H4 (cell line): ENCODE results near the gene GJA1. TPM values are rescaled to one million over a fixed set of nuclear protein-coding genes. Genes with fewer than 3 reads are reported as not detected.
"Not testable (repeated sequence)": the region's sequence is repeated elsewhere in the genome, so short reads cannot be mapped to it uniquely, and the experiment has no call there.

Experiments used
- DNase-seq: peaks from one replicate; pipeline ENCODE4 v3.0.0-alpha.2; 2015; ENCODE audit warnings: low spot score
- total RNA-seq: library from RNA; depleted of rRNA; stranded (reverse); fragments of >200 nt; shearing (Covaris generic); gene quantifications from 2 replicates; pipeline ENCODE4 v1.2.3, GENCODE V29; 2014

GJA1 gene
- total RNA-seq, 1 experiment from 2014 or later: 79.5 TPM

GRCh38 chr6:121436960-121437850 lies 1.8 kb downstream of the GJA1 start:
- DNase-seq: peak; percentile 6

- no peak for DNase-seq
Observed at GRCh38 chr6:121437851-121438651, 2.6 kb downstream of the GJA1 start.

GRCh38 chr6:121438869-121439268 lies 3.4 kb downstream of the GJA1 start:
- DNase-seq: no peak

GRCh38 chr6:121439475-121439874 lies 4.0 kb downstream of the GJA1 start:
- DNase-seq: no peak

- no peak for DNase-seq
Observed at GRCh38 chr6:121439926-121440325, 4.5 kb downstream of the GJA1 start.

GRCh38 chr6:121441477-121441876 lies 6.0 kb downstream of the GJA1 start:
- DNase-seq: no peak

- no peak for DNase-seq
Observed at GRCh38 chr6:121442576-121442975, 7.1 kb downstream of the GJA1 start.

GRCh38 chr6:121443971-121444541 lies 8.6 kb downstream of the GJA1 start:
- DNase-seq: no peak

- DNase-seq: not testable (repeated sequence)
Observed at GRCh38 chr6:121446705-121447104, 11.3 kb downstream of the GJA1 start.

- not testable (repeated sequence) for DNase-seq
Observed at GRCh38 chr6:121447746-121448145, 12.3 kb downstream of the GJA1 start.

- DNase-seq: not testable (repeated sequence)
Observed at GRCh38 chr6:121448528-121448927, 13.1 kb downstream of the GJA1 start.

GRCh38 chr6:121449331-121449730 lies 13.9 kb downstream of the GJA1 start:
- no peak for DNase-seq

- DNase-seq: no peak
Observed at GRCh38 chr6:121450242-121450641, 14.8 kb downstream of the GJA1 start.

- no peak for DNase-seq
Observed at GRCh38 chr6:121451250-121451649, 15.8 kb downstream of the GJA1 start.

GRCh38 chr6:121453191-121453590 lies 17.7 kb downstream of the GJA1 start:
- no peak for DNase-seq

- DNase-seq: no peak
Observed at GRCh38 chr6:121460170-121460569, 24.7 kb downstream of the GJA1 start.

- DNase-seq: no peak
Observed at GRCh38 chr6:121463087-121463486, 27.6 kb downstream of the GJA1 start.

GRCh38 chr6:121465101-121465500 lies 29.7 kb downstream of the GJA1 start:
- no peak for DNase-seq

GRCh38 chr6:121479486-121480098 lies 44.1 kb downstream of the GJA1 start:
- DNase-seq: peak; percentile 2

- no peak for DNase-seq
Observed at GRCh38 chr6:121480099-121480713, 44.8 kb downstream of the GJA1 start.

- DNase-seq: no peak
Observed at GRCh38 chr6:121482004-121482693, 46.7 kb downstream of the GJA1 start.
